ENCODE measurements around the gene CDSN. TPM values are rescaled to one million over a fixed set of nuclear protein-coding genes. Genes with fewer than 3 reads are reported as not detected.

CDSN gene
- total RNA-seq, 1 experiment from 2014 or later, result not detected

DNA sequence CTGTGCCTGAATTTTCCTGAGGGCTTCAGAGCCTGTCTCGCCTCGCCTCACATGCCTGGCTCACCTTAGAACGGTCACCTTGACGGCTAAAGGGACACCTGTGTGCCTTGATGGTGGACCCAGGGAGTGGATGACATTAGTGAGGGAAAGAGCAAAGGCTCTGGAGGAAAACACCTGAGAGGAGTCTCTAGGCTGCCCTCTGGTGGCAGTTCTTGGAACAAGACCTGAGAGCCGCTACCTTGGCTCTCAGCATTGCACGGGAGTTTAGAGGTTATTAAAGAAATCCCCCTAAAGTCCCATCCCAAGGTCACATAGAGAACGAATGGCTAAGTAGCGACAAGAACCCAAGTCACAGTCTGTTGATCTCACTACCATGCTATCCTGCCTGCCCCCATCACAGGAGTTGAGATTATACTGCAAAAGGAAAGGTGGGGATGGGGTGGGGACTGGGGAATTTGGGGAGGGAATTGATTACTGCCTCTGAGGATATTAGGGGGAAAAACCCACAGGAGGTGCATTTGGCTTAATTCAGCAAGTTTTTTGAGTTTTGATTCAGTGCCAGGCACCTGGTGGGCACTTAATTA is 7.9 kb upstream of the CDSN start:
- H2AFZ ChIP-seq (ENCODE audit: low read length), result no peak overlapping the region
- H3K9me2 ChIP-seq (replicated peaks; ENCODE audit: insufficient read depth, low read length), result no peaks in the 10 kb centered on the region
- no peaks in the 10 kb centered on the region for H3K4me1 ChIP-seq (ENCODE audit: low read length)
- no peaks in the 10 kb centered on the region for H3K36me3 ChIP-seq (ENCODE audit: insufficient read depth, low read length)
- no peak overlapping the region for H3K9ac ChIP-seq (ENCODE audit: low read length)
- H3K27ac ChIP-seq (ENCODE audit: low read length), result no peak overlapping the region
- H3K9me3 ChIP-seq (ENCODE audit: low read length), result no peaks in the 10 kb centered on the region
- H4K20me1 ChIP-seq (ENCODE audit: insufficient read depth, low read depth, low read length), result no peaks in the 10 kb centered on the region
- no peak overlapping the region for H3K4me2 ChIP-seq (ENCODE audit: low read depth, low read length, poor library complexity, severe bottlenecking)
- DNase-seq, result peak; percentile 84
- H3K27me3 ChIP-seq (ENCODE audit: low read length), result no peaks in the 10 kb centered on the region
- H3K79me2 ChIP-seq (ENCODE audit: low read length), result no peaks in the 10 kb centered on the region
- H3K4me3 ChIP-seq (ENCODE audit: low read length), result no peak overlapping the region

DNA sequence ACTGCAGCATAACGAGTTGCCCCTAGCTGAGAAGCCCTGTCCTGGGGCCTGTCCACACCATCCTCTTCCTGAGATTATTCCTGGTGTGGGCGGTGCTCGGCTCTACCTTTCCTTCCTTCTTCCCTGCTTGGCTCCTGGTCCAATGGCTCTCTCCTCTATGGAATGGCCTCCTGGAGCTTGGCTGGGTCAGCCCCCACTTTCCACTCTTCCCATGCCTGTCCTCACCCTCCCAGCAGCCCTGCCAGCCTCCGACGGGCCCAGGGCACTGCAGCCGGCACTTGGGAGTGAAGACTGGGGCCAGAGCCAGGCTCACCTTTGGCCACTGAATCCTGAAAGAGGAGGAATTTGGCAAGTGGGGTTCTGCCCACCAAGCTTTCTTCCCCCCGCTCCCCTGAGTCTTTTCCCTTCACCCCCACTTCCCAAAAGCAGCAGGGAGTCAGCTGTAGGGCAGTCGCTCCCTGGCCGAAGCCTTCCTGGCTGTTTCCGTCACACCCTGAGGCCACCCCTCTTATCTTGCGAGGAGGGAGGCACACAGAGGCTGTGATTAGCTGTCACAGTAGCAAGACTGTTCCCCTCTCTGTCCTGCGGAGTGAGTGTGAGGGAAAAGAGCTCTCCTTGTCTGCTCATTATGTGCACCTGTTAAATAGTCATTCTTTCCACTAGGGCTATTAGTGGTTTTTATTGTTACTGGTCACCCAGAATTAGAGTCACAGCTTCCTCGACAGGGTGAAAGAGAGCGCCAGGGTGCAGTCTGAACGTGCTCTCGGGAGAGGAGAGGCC is 6.3 kb upstream of the CDSN start:
- Histone ChIP-seq H3K27me3 (ENCODE audit: low read length) (no peaks in the 10 kb centered on the region), H3K4me1 (ENCODE audit: low read length) (no peaks in the 10 kb centered on the region), H3K36me3 (ENCODE audit: insufficient read depth, low read length) (no peaks in the 10 kb centered on the region), H3K27ac (ENCODE audit: low read length) (no peak overlapping the region), H3K4me3 (ENCODE audit: low read length) (no peak overlapping the region), H3K9me3 (ENCODE audit: low read length) (no peaks in the 10 kb centered on the region), H3K9ac (ENCODE audit: low read length) (no peak overlapping the region), H3K4me2 (ENCODE audit: low read depth, low read length, poor library complexity, severe bottlenecking) (no peak overlapping the region), H2AFZ (ENCODE audit: low read length) (no peak overlapping the region), H3K9me2 (replicated peaks; ENCODE audit: insufficient read depth, low read length) (no peaks in the 10 kb centered on the region), H3K79me2 (ENCODE audit: low read length) (no peaks in the 10 kb centered on the region), H4K20me1 (ENCODE audit: insufficient read depth, low read depth, low read length) (no peaks in the 10 kb centered on the region)
- no peak for DNase-seq

DNA sequence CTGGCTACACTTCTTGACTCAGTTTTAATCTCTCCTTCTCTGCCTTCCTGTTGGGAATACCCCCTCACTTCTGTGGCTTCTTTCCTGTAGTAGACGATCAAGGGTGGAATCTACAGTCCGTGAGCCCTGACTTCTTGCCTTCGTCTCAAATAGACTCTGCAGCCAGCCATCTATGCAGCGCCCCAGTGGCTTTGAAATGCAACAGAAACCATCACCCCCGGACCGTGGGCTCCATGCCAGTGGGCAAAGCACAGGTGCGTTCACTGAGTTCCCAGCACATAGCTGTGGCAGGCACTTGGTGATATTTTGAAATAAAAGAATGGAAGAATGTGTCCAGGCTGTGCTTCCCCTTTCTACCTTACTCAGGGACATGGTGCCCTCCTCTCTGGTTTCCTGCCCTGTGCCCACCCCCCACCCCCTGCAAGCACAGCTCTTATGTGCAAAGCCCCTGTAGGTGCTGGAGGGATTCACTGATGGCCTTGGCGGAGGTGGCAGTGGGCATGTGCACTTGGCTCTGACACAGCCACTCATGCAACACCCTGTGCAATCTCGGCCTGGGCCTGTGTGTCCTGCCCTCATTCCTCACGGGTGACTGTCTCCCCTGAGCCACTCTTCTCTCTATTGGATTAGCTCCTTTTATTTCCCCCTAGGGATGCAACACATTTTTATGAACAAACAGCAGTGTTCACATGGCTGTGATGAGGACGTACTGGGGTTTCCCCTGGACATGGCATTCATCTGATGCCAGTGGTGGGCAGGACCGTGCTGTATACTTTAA is 5.5 kb upstream of the CDSN start:
- Histone ChIP-seq H4K20me1 (ENCODE audit: insufficient read depth, low read depth, low read length) (no peaks in the 10 kb centered on the region), H3K27me3 (ENCODE audit: low read length) (no peaks in the 10 kb centered on the region), H3K9me2 (replicated peaks; ENCODE audit: insufficient read depth, low read length) (no peaks in the 10 kb centered on the region), H3K4me1 (ENCODE audit: low read length) (no peaks in the 10 kb centered on the region), H3K4me2 (ENCODE audit: low read depth, low read length, poor library complexity, severe bottlenecking) (no peak overlapping the region), H3K36me3 (ENCODE audit: insufficient read depth, low read length) (no peaks in the 10 kb centered on the region), H3K9ac (ENCODE audit: low read length) (no peak overlapping the region), H3K4me3 (ENCODE audit: low read length) (no peak overlapping the region), H3K9me3 (ENCODE audit: low read length) (no peaks in the 10 kb centered on the region), H3K79me2 (ENCODE audit: low read length) (no peaks in the 10 kb centered on the region), H3K27ac (ENCODE audit: low read length) (no peak overlapping the region), H2AFZ (ENCODE audit: low read length) (no peak overlapping the region)
- no peak for DNase-seq

DNA sequence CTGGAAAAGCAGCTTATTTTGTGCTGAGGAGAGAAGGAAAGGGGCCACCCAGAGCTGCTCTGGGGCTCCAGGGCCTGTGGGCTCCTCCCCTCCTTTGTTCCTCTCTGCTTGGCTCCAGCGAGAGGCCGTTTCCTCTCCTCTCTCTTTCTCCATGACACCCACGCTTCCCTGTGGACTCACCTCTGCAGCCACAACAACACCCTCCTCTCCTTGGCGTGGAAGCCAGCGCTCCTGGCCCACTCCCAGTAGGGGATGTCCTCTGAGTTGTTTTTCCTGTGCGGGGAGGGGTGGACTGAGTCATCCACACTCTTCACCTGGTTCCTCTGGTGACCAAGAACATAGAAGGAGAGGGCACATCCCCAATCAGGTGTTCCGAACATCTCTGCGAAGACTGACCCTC is 4.9 kb upstream of the CDSN start:
- H3K9ac ChIP-seq (ENCODE audit: low read length), result no peak overlapping the region
- H3K9me2 ChIP-seq (replicated peaks; ENCODE audit: insufficient read depth, low read length), result no peaks in the 10 kb centered on the region
- H3K36me3 ChIP-seq (ENCODE audit: insufficient read depth, low read length), result no peaks in the 10 kb centered on the region
- no peaks in the 10 kb centered on the region for H3K4me1 ChIP-seq (ENCODE audit: low read length)
- H3K27me3 ChIP-seq (ENCODE audit: low read length), result no peaks in the 10 kb centered on the region
- no peaks in the 10 kb centered on the region for H3K79me2 ChIP-seq (ENCODE audit: low read length)
- H3K27ac ChIP-seq (ENCODE audit: low read length), result no peak overlapping the region
- H3K4me2 ChIP-seq (ENCODE audit: low read depth, low read length, poor library complexity, severe bottlenecking), result no peak overlapping the region
- H2AFZ ChIP-seq (ENCODE audit: low read length), result no peak overlapping the region
- no peaks in the 10 kb centered on the region for H4K20me1 ChIP-seq (ENCODE audit: insufficient read depth, low read depth, low read length)
- no peak overlapping the region for H3K4me3 ChIP-seq (ENCODE audit: low read length)
- no peaks in the 10 kb centered on the region for H3K9me3 ChIP-seq (ENCODE audit: low read length)
- no peak for DNase-seq

DNA sequence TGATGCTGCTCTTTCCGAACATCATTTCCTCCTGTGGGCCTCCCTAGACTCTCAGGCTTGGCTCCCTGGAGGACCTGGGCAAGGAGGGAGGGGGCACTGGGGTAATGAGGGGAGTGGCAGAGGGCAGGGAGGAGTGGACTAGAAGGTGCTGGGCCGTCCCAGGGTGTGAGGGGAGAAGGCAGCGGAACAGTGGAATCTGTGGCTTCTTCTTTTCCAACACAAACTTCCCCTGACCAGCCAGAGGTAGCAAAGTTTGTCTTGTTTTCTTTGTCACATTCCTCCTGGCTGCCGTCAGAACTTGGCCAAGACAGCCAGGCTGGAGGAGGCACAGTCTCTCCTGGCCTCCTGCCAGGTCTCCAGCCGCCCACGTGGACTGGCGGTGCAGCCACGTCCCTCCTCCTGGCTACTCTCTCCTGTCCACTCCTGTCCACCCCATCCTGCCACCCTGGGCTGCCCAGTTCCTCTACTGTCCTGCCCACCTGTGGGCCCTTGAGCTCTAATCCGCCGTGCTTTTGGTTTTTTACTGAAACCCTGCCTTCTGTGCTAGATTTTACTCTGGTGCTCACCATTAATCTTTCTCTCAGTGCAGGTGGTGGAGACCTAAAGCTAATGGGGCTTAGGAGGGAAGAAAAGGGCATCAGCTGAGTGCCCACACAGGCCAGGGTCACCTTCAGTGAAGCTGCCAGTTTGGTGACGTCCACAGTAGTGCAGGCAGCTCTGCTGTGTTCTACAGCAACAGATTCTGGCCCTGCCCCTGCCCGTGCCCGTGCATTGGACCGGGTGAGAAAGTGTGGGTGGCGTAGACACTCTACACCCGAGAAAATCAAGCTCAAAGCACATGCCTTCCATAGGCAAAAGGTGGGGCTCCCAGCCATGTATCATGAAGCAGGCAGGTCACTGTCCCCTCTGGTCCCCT is 2.8 kb upstream of the CDSN start:
- H4K20me1 ChIP-seq (ENCODE audit: insufficient read depth, low read depth, low read length), result no peaks in the 10 kb centered on the region
- H3K4me2 ChIP-seq (ENCODE audit: low read depth, low read length, poor library complexity, severe bottlenecking), result no peak overlapping the region
- H3K9ac ChIP-seq (ENCODE audit: low read length), result no peak overlapping the region
- H3K36me3 ChIP-seq (ENCODE audit: insufficient read depth, low read length), result no peaks in the 10 kb centered on the region
- H3K9me2 ChIP-seq (replicated peaks; ENCODE audit: insufficient read depth, low read length), result no peaks in the 10 kb centered on the region
- no peak overlapping the region for H3K27ac ChIP-seq (ENCODE audit: low read length)
- H2AFZ ChIP-seq (ENCODE audit: low read length), result no peak overlapping the region
- no peak overlapping the region for H3K4me3 ChIP-seq (ENCODE audit: low read length)
- DNase-seq, result no peak
- H3K27me3 ChIP-seq (ENCODE audit: low read length), result no peaks in the 10 kb centered on the region
- H3K9me3 ChIP-seq (ENCODE audit: low read length), result no peaks in the 10 kb centered on the region
- H3K4me1 ChIP-seq (ENCODE audit: low read length), result no peaks in the 10 kb centered on the region
- H3K79me2 ChIP-seq (ENCODE audit: low read length), result no peaks in the 10 kb centered on the region

DNA sequence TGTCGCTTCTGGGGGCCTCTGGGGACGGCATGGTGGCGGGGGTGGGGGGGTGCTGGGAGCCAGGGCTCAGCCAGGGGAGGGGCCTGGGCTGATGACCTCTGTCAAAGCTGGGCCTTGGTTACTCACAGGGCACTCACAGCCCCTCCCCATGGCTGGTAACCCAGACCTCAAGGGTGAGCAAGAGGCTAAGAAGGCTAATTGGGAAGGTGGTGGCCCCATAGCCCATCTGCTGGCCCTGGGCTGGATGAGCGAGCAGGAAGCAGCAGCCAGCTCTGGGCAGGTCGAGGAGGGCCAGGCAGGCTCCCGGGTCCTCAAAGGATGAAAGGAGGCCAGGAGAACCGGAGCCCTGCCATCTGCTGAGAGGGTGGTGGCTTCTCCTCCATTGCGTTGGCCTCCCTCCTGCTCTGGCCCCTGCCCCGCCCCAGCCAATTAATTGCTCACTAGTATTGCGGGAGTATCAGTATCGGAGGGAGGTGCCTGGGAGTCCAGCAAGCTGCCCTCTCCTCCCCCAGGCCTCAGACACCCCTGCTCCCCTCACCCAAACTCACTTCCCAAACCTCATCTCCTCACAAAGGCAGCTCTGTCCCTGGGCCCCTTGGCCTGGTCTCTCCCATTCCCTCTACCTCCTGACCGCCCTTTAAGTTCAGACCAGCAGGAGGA is 1.0 kb upstream of the CDSN start:
- H3K4me3 ChIP-seq (ENCODE audit: low read length), result no peak overlapping the region
- no peaks in the 10 kb centered on the region for H3K9me2 ChIP-seq (replicated peaks; ENCODE audit: insufficient read depth, low read length)
- no peaks in the 10 kb centered on the region for H4K20me1 ChIP-seq (ENCODE audit: insufficient read depth, low read depth, low read length)

DNA sequence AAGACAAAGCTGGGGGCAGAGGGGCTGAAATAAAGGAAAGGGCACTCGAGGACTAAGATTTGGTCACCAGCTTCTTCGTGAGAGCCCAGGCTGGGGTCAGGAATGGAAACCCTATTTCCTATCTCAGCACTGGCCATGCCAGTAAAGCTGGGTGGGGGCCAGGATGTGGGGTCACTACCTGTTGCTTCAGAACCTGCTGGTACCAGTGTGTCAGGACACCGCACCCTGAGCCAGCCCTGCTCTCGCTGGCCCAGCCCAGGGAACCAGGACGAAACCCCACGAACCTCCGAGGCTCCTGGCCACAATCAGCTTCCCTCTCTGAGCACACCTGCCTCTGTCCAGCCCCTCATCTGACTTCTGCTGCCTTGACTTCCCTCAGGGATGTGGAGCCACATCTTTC is 2.1 kb downstream of the CDSN start:
- H3K4me2 ChIP-seq (ENCODE audit: low read depth, low read length, poor library complexity, severe bottlenecking), result no peak overlapping the region
- no peaks in the 10 kb centered on the region for H3K4me1 ChIP-seq (ENCODE audit: low read length)
- no peaks in the 10 kb centered on the region for H3K9me3 ChIP-seq (ENCODE audit: low read length)
- no peaks in the 10 kb centered on the region for H3K79me2 ChIP-seq (ENCODE audit: low read length)
- DNase-seq, result no peak
- H3K36me3 ChIP-seq (ENCODE audit: insufficient read depth, low read length), result no peaks in the 10 kb centered on the region
- no peak overlapping the region for H3K4me3 ChIP-seq (ENCODE audit: low read length)
- no peaks in the 10 kb centered on the region for H3K27me3 ChIP-seq (ENCODE audit: low read length)
- no peak overlapping the region for H3K27ac ChIP-seq (ENCODE audit: low read length)
- no peak overlapping the region for H3K9ac ChIP-seq (ENCODE audit: low read length)
- H4K20me1 ChIP-seq (ENCODE audit: insufficient read depth, low read depth, low read length), result no peaks in the 10 kb centered on the region
- H3K9me2 ChIP-seq (replicated peaks; ENCODE audit: insufficient read depth, low read length), result no peaks in the 10 kb centered on the region
- no peak overlapping the region for H2AFZ ChIP-seq (ENCODE audit: low read length)

More for the DNA sequence above, 1.0 kb upstream of the CDSN start:
- Histone ChIP-seq H3K36me3 (ENCODE audit: insufficient read depth, low read length) (no peaks in the 10 kb centered on the region), H3K9me3 (ENCODE audit: low read length) (no peaks in the 10 kb centered on the region), H3K4me2 (ENCODE audit: low read depth, low read length, poor library complexity, severe bottlenecking) (no peak overlapping the region), H3K9ac (ENCODE audit: low read length) (no peak overlapping the region), H3K79me2 (ENCODE audit: low read length) (no peaks in the 10 kb centered on the region), H3K27me3 (ENCODE audit: low read length) (no peaks in the 10 kb centered on the region), H3K27ac (ENCODE audit: low read length) (no peak overlapping the region), H3K4me1 (ENCODE audit: low read length) (no peaks in the 10 kb centered on the region), H2AFZ (ENCODE audit: low read length) (no peak overlapping the region)
- no peak for DNase-seq
